Large intestine (tissue), 3 donors: ENCODE results near the gene CFAP91. TPM values are rescaled to one million over a fixed set of nuclear protein-coding genes. Genes with fewer than 3 reads are reported as not detected.
A peak's percentile ranks its signal among the peaks of the same experiment; 100 is the strongest.
"Not testable (repeated sequence)": the region's sequence is repeated elsewhere in the genome, so short reads cannot be mapped to it uniquely, and the experiment has no call there.

Experiments used
- DNase-seq, 2 donors: peaks; one replicate each; pipeline versions ENCODE4 v3.0.0 to v3.0.0-alpha.2; 2013
- H3K27ac ChIP-seq: one replicate; pipeline ENCODE4 v1.5.1; 2013; ENCODE audit warnings: low read length
- H3K27me3 ChIP-seq: 2 replicates; pipeline ENCODE4 v1.6.1; 2013; ENCODE audit warnings: low read length; ENCODE audit not compliant: control insufficient read depth, insufficient read depth
- H3K36me3 ChIP-seq: 2 replicates; pipeline ENCODE4 v1.6.1; 2013; ENCODE audit warnings: low read length; ENCODE audit not compliant: control insufficient read depth, insufficient read depth
- H3K4me1 ChIP-seq: one replicate; pipeline ENCODE4 v1.6.1; 2013; ENCODE audit warnings: low read length; ENCODE audit not compliant: control insufficient read depth, insufficient read depth
- H3K4me3 ChIP-seq: one replicate; pipeline ENCODE4 v1.5.1; 2013; ENCODE audit warnings: low read length
- H3K9me3 ChIP-seq: one replicate; pipeline ENCODE4 v1.6.1; 2013; ENCODE audit warnings: mild to moderate bottlenecking, low read depth, low read length, moderate library complexity; ENCODE audit not compliant: control insufficient read depth
- WGBS: methylation state at CpG from one replicate; pipeline ENCODE4 v1.1.5; 2013; ENCODE audit warnings: low lambda C conversion rate; ENCODE audit not compliant: insufficient coverage; 5-methylcytosine and 5-hydroxymethylcytosine counted together
- polyA plus RNA-seq: library from polyadenylated mRNA; unstranded; fragments of 120-200 nt; gene quantifications from one replicate; pipeline ENCODE4 v1.2.1, GENCODE V29; 2013

Gene CFAP91
- polyA plus RNA-seq, 1 donor, result 5.2 TPM

DNA sequence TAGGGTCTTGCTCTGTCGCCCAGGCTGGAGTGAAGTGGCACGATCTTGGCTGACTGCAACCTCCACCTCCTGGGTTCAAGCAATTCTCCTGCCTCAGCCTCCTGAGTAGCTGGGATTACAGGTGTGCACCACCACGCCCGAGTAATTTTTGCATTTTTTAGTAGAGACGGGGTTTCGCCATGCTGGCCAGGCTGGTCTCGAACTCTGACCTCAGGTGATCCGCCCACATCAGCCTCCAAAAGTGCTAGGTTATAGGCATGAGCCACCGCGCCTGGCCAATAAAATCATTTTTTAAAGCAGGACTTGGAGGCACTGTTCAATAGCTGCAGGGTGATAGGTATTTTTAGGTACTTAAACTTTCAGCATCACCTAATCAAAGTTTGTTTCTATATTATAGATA, 24.6 kb upstream of the CFAP91 start:
- H3K4me3 ChIP-seq, result not testable (repeated sequence)
- WGBS, result no CpG with 5 or more reads among the region's 10 CpGs

DNA sequence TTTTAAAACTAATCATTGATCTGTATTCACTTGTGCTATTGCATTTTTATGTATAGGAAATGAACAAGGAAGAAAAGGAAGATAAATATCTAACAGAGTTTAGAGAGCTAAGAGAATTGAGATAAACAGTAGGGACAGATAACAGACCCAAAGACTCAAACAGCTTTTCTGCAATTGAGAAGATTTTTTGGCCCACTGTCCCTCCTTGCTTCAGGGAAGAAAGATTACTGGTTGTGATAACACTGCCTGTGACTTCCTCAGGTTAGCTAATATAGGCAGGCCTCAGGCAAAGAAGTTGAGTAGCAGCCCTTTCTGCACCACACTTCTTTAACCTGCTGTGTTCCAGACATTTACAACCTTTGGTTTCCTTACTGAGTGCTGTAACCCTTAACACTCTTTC, 22.9 kb upstream of the CFAP91 start:
- H3K27ac ChIP-seq, result no peak overlapping the region
- H3K9me3 ChIP-seq, result no peaks in the 10 kb centered on the region
- H3K4me1 ChIP-seq, result peaks cover 3% of the 10 kb centered on the region
- no peak for DNase-seq
- no peaks in the 10 kb centered on the region for H3K27me3 ChIP-seq
- H3K36me3 ChIP-seq, result peaks cover 2% of the 10 kb centered on the region
- H3K4me3 ChIP-seq, result no peak overlapping the region

More for the DNA sequence above, 24.6 kb upstream of the CFAP91 start:
- H3K27ac ChIP-seq, H3K9me3 ChIP-seq, DNase-seq, H3K4me1 ChIP-seq, H3K27me3 ChIP-seq: not testable (repeated sequence)
- H3K36me3 ChIP-seq, result peaks cover 16% of the 10 kb centered on the region

DNA sequence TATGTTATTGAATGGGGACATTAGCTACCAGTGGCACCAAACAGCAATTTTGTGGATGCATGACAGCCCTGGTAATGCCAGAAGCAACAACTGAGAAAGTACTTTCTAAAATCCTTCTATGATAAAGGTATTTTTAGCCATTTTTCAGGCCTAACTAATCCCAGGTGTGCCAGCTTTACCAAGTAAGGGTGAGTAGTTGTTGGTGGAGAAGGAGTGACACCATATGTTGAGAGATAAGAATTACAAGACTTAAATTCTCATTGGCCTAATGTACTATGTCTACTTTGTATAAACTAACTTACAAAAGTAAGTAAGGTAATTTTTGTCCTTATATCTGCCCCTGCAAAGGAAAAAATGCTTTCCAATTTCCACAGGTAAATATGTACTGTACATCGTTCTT, 21.5 kb upstream of the CFAP91 start:
- Histone ChIP-seq H3K9me3 (no peaks in the 10 kb centered on the region), H3K27ac (no peak overlapping the region), H3K4me3 (no peak overlapping the region), H3K36me3 (no peaks in the 10 kb centered on the region), H3K27me3 (no peaks in the 10 kb centered on the region), H3K4me1 (no peaks in the 10 kb centered on the region)
- WGBS, result no CpG with 5 or more reads among the region's 1 CpG
- peak in 1 of 2 donors; percentile 13 for DNase-seq

DNA sequence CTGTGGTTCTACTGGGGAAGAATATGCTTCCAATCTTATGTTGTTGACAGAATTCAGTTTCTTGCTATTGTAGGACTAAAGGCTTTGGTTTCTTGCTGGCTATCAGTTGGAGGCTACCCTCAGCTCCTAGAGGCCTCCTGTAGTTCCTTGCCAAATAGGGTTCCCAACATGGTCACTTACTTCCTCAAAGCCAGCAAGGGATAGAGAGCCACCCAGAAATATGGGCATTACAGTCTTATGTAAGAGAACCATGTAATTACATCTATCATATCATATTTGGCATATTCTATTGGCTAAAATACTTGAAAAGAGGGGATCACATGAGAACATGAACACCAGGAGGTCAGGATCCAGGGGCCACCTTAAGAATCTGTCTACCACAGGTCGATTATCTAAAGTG, 19.4 kb upstream of the CFAP91 start:
- H3K36me3 ChIP-seq, result no peaks in the 10 kb centered on the region
- WGBS, result no CpG with 5 or more reads among the region's 1 CpG
- DNase-seq, result no peak
- no peak overlapping the region for H3K4me3 ChIP-seq
- no peak overlapping the region for H3K27ac ChIP-seq
- no peaks in the 10 kb centered on the region for H3K27me3 ChIP-seq
- no peaks in the 10 kb centered on the region for H3K4me1 ChIP-seq
- H3K9me3 ChIP-seq, result no peaks in the 10 kb centered on the region

DNA sequence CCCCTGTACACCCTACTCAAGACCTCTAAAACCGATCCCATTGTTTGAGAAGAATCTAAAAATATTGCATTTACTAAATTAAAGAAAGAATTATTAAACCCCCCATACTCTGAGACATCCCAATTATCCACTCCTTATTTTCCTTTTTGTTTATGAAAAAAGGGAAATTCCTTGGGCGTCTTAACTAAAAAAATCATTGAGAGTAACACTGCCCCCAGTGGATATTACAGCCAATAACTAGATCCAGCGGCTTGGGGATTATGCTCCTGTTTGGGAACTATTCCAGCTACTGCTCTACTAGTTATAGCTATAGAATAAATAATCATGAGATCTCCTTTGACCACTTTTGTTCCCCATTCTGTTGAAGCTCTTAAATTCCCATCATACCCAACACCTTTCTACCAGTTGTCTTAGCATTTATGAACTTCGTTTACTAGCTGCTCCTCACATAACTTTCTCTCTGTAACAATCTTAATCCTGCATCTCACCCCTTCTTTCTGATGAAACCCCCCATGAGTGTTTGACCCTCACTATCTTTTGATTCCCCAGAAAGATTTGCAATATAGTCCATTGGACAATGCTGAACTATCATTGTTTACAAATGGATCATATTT, 12.7 kb upstream of the CFAP91 start:
- DNase-seq, result no peak
- Histone ChIP-seq H3K27me3 (no peaks in the 10 kb centered on the region), H3K36me3 (no peaks in the 10 kb centered on the region), H3K4me1 (no peaks in the 10 kb centered on the region), H3K27ac (no peak overlapping the region), H3K4me3 (no peak overlapping the region), H3K9me3 (no peaks in the 10 kb centered on the region)
- 92% methylated on average over 2 of the region's 4 CpGs for WGBS

DNA sequence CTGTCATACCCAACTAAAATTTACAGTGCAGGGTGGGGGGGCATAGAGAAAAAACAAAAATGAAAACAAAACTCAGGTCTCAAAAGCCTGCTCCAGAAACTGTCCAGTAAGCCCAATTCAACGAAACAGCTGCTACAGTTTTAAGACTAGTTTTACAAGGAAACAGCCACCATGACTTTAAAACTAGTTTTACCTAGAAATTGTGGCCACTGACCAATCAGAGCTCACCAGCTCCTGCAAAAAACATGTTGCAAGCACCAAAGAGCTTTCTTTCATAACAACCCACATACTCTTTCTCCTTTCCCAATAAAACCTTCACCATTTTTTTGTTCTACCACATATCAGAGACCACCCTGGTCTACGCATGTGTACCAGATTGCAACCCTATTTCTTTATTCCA, 7.3 kb upstream of the CFAP91 start:
- 100% methylated on average over 1 of the region's 2 CpGs for WGBS
- H3K27me3 ChIP-seq, result no peaks in the 10 kb centered on the region
- H3K9me3 ChIP-seq, result no peaks in the 10 kb centered on the region
- H3K27ac ChIP-seq, result no peak overlapping the region
- DNase-seq, result no peak
- H3K36me3 ChIP-seq, result no peaks in the 10 kb centered on the region
- H3K4me1 ChIP-seq, result no peaks in the 10 kb centered on the region
- H3K4me3 ChIP-seq, result no peak overlapping the region

DNA sequence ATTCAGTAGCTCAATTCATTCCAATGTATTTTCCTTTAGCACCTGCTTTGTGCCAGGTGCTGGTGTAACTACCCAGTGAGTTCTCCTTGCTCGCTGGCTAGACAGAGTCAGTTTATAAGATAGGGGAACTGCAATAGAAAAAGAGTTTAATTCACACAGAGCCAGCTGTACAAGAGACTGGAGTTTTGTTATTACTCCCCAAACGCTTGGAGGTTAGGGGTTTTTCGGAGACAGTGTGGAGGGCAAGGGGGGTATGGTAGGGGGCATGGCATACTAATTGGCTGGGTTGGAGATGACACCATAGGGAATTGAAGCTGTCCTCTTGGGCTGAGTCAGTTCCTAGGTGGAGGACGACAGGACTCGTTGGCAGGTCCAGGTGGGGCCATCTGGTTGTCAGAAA, 5.4 kb upstream of the CFAP91 start:
- H3K27ac ChIP-seq, result no peak overlapping the region
- no peaks in the 10 kb centered on the region for H3K9me3 ChIP-seq
- DNase-seq, result no peak
- H3K27me3 ChIP-seq, result no peaks in the 10 kb centered on the region
- H3K4me3 ChIP-seq, result no peak overlapping the region
- H3K36me3 ChIP-seq, result no peaks in the 10 kb centered on the region
- peaks cover 1% of the 10 kb centered on the region for H3K4me1 ChIP-seq
- WGBS, result 100% methylated on average over 2 of the region's 5 CpGs

DNA sequence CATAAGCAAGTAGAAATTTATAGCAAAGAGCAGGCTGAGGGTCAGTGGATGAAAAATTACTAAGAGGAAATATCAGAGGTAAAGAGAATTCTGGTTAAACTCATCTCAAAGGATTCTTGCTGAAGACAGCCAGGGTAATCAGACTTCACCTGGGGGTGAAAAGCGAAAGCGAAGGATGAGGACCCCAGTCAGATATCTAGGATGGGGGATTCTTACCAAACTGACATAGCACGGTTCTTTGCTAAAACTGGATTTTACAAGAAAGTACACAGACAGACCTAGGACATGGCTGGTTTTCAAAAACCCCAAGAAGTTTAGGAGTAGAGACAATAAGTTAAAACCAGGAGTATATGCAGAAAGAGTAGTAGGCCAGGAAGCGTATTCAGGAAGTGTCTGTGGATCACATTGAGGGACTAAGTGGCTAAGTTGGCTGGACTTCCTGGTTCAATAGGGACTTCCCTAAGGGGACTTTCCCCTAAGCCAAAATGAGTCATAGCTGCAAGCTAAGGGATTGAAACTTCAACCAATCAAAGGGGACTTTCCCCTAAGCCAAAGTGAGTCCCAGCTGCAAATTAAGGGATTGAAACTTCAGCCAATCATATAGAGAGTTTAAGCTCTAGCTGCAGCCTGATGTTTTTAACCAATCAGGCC, 2.4 kb upstream of the CFAP91 start:
- no CpG with 5 or more reads among the region's 4 CpGs for WGBS
- H3K9me3 ChIP-seq, result no peaks in the 10 kb centered on the region
- H3K27ac ChIP-seq, result no peak overlapping the region
- H3K36me3 ChIP-seq, result no peaks in the 10 kb centered on the region
- no peak overlapping the region for H3K4me3 ChIP-seq
- H3K27me3 ChIP-seq, result peaks cover 2% of the 10 kb centered on the region
- H3K4me1 ChIP-seq, result peaks cover 9% of the 10 kb centered on the region
- DNase-seq, result peak in 1 of 2 donors; percentile 47

DNA sequence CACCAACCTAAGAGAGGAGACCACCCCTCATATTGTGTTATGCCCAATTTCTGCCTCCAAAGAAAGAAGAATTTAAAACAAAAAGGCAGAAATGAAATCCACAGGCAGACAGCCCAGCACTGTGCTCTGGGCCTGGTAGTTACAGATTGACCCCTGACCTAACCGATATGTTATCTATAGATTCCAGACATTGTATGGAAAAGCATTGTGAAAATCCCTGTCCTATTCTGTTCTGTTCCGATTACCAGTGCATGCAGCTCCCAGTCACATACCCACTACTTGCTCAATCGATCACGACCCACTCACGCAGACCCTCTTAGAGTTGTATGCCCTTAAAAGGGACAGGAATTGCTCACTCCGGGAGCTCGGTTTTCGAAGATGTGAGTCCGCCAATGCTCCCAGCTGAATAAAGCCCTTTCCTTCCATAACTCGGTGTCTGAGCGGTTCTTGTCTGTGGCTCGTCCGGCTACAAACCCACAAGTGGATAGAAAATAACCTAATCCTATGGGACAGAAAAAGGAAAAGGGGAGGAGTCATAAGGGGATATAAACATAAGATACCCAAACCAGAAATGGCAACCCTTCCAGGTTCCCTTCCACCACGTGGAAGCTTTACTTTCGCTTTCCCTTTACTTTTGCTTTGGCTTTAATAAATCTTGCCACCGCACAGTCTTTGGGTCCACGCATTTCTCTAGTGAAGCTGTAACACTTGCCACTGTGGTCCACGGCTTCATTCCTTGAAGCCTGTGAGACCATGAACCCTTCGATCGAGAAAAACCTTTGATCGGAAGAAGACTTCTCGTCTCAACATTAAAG, 1.7 kb upstream of the CFAP91 start:
- peaks cover 9% of the 10 kb centered on the region for H3K4me1 ChIP-seq
- peaks cover 2% of the 10 kb centered on the region for H3K27me3 ChIP-seq
- H3K9me3 ChIP-seq, result no peaks in the 10 kb centered on the region
- DNase-seq, result no peak
- no peak overlapping the region for H3K4me3 ChIP-seq
- WGBS, result 100% methylated on average over 4 of the region's 22 CpGs
- no peak overlapping the region for H3K27ac ChIP-seq
- H3K36me3 ChIP-seq, result no peaks in the 10 kb centered on the region

DNA sequence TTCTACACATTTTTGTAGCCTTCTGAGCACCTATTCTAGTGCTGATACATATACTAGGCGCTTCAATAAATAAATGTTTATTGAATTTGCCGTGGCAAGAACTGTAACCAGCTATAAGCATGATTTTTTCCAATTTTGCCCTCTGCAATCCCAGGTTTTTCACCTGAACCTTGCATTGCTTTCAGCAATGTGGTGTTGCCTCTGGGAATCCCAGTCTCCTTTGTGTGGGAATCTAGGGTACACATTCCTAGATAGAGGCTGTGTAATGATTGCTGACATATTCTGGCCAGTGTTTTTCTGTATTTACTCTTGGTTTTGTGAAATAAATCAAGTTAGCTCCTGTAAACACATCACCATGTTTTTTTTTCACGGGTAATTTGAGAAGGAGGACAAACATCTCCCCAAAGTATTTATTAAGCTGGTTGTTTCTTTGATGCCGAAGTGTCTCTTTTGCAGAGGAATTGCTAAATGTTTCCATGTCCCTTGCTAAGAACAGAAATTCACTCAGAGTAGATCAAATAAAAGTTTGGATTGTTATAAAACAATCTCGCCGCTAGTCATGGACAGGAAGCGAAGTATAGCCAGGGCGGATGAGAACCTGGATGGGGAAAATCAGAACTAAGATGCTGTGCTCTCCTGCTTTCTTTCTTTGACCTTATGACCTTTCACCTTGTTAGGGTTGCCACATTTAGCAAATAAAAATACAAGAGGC, 1.2 kb downstream of the CFAP91 start:
- Histone ChIP-seq H3K27me3 (peaks cover 2% of the 10 kb centered on the region), H3K36me3 (no peaks in the 10 kb centered on the region), H3K9me3 (no peaks in the 10 kb centered on the region), H3K4me1 (peaks cover 9% of the 10 kb centered on the region), H3K27ac (no peak overlapping the region), H3K4me3 (no peak overlapping the region)
- WGBS, result 80% methylated on average over 2 of the region's 8 CpGs
- DNase-seq, result peak in 1 of 2 donors; percentile 12
